ENCODE results near the gene HOXA9.

HOXA9 gene

GRCh38 chr7:27141137-27141922, 24.0 kb downstream of the HOXA9 start:
- no peak for DNase-seq

DNA sequence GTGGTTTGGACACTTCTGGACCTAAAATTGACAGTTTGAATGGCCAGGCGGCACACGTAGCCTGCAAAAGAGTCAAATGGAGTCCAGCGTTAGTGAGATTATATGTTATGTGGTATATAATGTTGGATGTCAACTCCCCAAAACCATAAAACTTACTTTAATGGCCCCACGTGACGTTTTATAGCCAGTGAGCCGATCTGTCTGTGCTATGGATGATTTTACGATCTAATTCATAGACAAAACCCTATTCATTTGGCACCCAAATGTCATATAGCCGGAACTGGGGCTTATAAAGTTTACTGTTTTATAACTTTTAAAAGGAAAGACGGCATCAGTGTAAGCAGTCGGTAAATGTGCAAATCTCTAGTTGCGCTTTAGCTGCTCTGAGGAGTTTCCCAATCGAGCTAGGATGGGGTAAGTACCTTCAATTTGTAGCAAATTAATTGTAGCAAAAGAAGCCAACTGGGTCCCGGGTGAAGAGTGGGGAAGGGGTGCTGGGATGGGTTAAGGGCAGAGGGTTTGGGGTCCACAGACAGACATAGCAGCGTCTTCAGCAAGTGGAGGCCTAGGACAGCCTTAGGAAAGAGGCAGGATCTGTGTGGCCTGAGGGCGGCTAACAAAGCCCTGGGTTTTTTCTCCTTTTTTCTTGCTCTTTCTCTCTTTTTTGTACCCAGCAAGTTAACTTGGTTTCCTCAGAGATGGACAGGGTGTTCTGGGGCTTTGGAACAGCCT, 25.0 kb downstream of the HOXA9 start:
- DNase-seq, result no peak

DNA sequence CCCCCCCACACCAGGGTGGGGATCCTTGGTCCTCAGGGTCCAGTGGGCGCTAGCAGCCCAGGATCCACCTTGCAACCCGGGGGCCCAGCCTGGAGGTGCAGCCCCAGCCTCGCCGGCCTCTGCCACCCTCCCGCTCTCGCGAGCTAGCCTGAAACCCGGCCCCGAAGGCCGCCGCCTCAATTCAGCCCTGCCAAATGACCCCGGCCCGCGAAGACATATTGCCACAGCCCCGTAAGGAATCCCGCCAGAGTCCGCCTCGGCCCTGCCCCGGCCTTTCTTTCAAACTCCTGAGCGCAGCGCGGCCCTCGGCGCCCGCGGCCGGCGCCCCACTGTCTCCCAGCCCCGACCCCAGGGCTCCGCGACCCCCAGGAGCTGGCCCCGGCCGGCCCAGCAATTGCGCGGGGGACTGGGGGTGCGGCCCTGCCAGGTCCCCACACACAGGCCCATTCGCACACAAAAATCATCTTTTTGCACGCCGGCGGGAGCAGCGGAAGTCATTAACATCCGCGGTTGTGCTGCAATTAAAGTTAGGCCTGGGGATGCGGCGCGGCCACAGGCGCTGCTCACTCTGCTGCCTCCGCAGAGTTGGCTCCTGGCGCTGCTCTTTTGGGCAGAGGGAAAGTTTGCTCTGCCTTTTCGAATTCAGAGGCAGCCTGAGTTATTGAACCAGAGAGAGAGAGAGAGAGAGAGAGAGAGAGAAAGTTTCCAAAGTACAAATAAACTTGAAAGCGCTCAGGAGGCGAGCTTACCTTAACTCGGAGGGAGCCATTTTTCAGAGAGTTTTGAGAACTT, 25.8 kb downstream of the HOXA9 start:
- no peak for DNase-seq

GRCh38 chr7:27138985-27139333, 26.4 kb downstream of the HOXA9 start:
- DNase-seq, result no peak

DNA sequence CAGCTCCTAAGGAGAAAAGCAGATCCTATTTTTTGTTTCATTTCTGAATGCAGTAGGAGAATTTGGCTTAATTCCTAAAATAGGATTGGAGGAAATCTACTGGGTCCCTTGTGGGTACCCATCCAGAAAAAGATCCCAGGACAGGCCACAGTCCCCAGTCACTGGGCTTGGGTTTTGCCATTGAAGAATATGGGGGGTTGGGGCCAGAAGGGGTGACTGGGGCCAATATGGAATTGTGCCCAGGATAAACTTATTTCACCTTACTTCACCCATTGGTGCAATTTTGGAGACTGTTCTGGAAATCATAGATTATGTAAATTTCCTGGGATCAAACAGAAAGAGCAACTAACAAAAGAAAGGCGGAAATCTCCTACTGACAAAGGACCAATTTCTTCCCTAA, 26.9 kb downstream of the HOXA9 start:
- no peak for DNase-seq

DNA sequence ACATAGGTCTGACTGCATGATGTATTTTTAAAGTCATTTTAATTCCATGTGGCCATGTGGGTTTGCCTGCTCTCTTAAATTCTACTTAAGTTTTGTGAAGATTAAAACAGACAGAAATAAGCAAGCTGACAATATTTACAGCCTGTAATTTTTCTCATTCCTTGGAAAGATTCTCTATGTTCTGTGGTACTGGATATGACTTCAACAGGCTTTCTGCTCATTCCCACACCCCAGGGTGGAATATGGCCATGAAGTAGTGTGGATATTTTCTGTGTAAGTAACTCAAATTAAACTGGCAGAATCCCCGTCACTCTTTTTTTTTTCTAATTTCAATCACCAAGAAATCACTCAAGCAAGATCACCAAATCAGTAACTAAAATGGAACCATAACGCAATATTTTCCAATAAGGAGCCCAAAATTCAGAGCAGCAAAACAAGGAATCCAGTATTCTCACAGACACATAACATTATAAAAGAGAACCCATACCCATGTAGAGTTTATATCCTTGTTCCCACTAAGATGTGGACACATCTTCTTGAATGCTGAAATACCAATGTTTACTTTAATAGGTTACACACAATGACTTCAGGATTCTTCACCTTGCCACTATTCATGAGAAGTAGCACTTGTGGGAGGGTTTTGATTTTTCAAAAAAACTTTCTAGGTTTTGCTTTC, 27.6 kb downstream of the HOXA9 start:
- DNase-seq, result no peak

- no peak for DNase-seq
Measured at GRCh38 chr7:27134392-27134791, 30.9 kb downstream of the HOXA9 start.

DNA sequence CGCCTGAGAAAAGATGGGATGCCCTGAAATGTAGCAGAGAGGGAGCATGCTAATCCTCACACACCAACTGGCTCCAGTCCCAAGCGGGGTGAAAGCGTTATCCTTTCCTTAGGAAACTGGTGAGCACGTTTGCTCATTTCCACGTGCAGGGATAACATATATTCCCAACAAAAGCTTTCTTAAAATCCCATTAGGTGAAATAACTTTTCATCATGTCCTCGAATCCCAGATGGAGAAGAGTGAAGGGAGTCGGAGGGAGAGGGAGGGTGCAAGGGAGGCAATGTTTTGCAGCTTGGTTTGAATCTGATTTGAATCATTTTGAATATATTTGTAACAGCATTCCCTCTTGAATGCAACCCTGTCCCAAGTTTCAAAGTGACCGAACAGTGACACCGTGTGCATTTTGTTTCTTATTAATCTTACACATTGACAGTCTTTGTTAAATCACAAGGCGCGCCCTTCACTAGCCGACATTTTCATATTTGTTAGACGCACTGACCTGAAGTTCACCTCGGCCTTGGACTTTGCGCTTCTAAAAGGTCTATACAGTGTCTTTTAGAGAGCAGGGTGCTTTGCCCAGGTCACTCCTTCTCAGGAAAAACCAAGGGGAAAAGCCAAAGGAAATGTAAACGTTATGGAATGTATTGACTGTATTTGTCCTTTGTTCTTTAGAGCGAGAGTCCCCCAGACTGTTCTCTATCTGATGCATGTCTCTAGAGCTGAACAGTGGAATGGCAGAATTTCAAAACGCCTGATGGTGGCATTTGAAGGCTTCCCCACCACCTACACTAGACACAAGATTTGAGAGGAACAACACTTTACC, 31.7 kb downstream of the HOXA9 start:
- no peak for DNase-seq

DNA sequence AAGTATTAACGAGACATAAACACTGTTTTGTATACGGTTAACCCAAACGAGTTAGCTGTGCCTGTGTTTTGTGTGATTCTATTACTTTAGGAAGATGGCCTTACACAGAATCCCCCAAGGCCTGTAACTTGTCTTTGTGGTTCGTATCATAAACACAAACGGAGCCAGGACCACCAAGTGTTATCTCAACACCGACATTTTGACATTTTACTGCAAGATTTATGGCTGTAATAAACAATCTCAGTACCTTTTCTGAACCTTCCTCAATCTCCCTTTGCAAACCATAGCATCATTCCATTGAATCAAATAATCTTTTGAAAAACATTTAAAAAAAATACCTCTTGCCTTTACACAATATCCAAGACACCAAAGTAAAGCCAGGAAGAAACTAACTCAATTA, 32.4 kb downstream of the HOXA9 start:
- no peak for DNase-seq

DNA sequence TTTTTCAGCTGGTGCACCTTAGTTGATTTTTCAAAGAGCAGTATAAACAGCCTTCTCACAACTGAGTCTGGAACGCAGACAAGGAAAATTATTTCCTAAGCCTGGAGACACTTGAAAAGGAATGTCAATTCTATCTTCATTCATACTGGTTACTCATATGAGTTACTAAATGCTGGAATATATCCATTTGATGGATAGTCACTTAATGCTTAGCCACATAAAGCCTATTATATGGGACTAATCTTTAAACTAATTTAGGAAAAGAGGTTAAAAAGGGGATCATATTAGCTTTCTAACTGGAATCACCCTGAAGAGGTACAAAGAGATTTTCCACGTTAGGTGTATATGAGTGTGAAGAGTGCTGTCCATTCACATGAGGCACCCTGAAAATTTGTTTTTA, 33.1 kb downstream of the HOXA9 start:
- DNase-seq, result no peak

GRCh38 chr7:27131390-27131819, 33.9 kb downstream of the HOXA9 start:
- DNase-seq, result no peak

DNA sequence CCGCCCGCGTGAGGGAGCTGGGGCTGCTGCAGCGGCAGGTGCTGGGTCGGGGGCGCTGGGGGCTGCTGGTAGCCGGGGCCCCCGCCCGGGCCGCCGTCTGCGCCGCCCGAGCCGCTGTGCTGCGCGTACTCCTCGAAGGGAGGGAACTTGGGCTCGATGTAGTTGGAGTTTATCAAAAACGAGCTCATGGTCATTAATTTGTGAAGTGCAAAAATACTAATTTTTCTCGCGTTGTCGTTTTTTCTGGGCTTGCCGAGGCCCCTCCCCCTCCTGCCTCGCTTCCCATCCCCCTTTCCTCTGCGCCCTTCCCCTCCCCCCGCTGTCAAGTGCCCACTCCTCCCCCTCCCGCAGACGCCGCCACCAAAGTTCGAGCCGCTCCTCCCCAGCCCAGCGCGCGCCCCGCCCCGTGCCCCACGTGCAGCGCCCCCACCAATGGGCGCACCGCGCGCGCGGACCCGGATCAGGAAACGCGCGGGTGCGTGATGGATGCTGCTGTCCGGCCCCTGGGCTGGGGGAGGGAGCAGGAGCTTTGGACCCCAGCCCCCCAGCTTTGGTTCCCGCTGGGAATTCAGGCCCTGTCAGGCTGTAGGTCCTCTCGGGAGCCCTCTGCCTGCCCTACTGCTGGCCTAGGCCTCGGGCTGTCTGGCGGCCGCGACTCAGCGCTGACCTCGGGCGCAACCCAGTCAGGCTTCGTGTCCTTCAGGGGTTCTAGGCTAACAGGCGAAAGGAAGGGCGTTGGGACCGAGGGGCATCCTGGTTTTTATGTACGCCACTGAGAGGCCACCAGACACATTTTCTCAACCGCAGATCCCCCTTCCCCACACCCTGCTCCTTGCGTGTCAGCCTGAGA, 34.6 kb downstream of the HOXA9 start, which contains the start of gene HOXA4:
Gene HOXA4, minus strand, starts transcription at position 218 of the 850 bp plus-strand sequence. Its CDS starts 24 bp downstream, at position 194.
- DNase-seq, result peak in 1 of 2 experiments; percentile 33

DNA sequence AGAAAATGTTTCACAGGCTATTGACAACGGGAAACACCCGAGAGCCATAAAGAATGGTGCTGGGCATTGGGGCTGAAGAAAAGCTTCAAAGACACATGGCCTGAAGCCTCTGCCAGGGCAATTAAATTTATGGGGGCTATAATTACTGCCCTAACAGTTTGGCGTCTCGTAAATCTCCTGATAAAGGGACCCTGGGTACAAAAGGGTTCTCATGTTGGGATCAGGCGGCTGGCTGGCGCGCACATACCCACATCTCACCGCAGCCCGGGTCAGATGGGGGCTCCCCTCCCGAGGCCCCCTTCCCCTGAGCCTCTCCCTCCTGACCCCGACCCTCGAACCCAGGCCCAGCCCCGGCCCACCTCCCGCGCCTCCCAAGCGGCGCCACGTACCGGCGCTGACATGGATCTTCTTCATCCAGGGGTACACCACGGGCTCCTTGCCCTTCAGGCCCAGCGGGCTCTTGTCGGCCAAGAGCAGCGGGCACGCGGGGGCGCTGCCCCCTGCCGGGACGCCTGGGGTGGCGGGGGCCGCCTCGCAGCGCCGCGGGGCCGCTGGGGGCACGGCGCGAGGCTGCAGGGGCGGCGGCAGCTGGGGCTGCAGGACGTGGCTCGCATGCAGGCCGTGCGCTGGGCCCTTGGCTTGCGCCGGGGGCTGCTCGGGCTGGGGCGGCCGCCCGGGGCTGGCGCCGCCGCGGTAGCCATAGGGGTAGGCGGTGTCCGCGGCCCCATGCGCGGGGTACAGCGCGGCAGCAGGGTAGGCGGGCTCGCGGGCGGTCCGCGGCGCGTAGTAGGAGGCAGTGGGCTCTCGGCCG, 35.4 kb downstream of the HOXA9 start:
- no peak for DNase-seq

- no peak for DNase-seq
Measured at GRCh38 chr7:27128776-27129728, 36.3 kb downstream of the HOXA9 start.

GRCh38 chr7:27128034-27128433, 37.3 kb downstream of the HOXA9 start:
- no peak for DNase-seq

DNA sequence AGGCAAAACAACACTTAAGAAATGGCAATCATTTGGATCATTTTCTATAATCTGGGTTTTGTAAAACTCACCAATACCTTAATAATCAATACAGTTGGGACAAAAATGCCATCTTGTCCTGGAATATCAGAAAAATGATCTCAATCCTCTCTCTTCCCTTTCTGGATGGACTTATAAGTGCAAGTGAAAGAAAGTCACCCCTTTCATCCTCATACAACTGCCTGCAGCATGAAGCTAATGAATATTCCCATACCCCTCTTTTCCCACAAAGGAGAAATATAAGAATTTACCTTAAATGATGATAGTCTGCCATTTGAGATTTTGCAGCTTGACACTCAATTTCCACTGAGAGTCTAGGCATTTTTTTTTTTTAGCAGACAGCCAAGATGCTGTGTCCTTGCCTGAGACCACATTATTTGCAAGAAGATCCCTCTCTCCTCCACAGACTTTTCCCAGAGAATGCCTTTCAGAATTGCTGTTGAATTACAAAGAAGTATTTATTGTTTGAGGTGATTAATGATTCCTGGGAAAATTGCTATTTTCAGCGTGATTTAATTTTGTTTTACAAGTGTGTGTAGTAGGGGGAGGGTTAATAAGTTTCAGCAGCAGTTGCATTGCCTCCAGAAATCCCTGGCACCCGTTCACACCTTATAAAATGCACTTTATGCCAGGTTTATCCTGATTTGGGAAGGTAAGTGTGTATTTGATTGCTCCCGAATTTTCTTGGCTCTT, 38.6 kb downstream of the HOXA9 start:
- no peak for DNase-seq

GRCh38 chr7:27125986-27126394, 39.3 kb downstream of the HOXA9 start:
- DNase-seq, result no peak

Data from NCI-H446 (cell line).